GM18861 (cell line): ENCODE measurements around the gene IL2RA.
"Not testable (repeated sequence)": the region's sequence is repeated elsewhere in the genome, so short reads cannot be mapped to it uniquely, and the experiment has no call there.

Experiments used
- ATAC-seq: cut with Tn5 transposase; IDR thresholded peaks from one replicate; pipeline ENCODE4 v1.9.1; 2021; ENCODE audit not compliant: unreplicated experiment

The IL2RA gene

GRCh38 chr10:6044060-6044459 is 18.1 kb downstream of the IL2RA start:
- peak; percentile 30 for ATAC-seq

- ATAC-seq, result not testable (repeated sequence)
Observed at GRCh38 chr10:6043377-6043776, 18.8 kb downstream of the IL2RA start.

- no peak for ATAC-seq
Observed at GRCh38 chr10:6040205-6040604, 22.0 kb downstream of the IL2RA start.

GRCh38 chr10:6039711-6040110 is 22.5 kb downstream of the IL2RA start:
- ATAC-seq, result no peak

- ATAC-seq, result no peak
Observed at GRCh38 chr10:6038071-6038631, 24.0 kb downstream of the IL2RA start.

- ATAC-seq, result no peak
Observed at GRCh38 chr10:6037422-6037821, 24.7 kb downstream of the IL2RA start.

GRCh38 chr10:6036861-6037321 is 25.3 kb downstream of the IL2RA start:
- ATAC-seq, result no peak

GRCh38 chr10:6035931-6036575 is 26.1 kb downstream of the IL2RA start:
- no peak for ATAC-seq

GRCh38 chr10:6035101-6035834 is 26.9 kb downstream of the IL2RA start:
- no peak for ATAC-seq

- no peak for ATAC-seq
Observed at GRCh38 chr10:6034371-6034770, 27.8 kb downstream of the IL2RA start.

- no peak for ATAC-seq
Observed at GRCh38 chr10:6033954-6034353, 28.2 kb downstream of the IL2RA start.

- ATAC-seq, result no peak
Observed at GRCh38 chr10:6030940-6031339, 31.2 kb downstream of the IL2RA start.

GRCh38 chr10:6030217-6030616 is 31.9 kb downstream of the IL2RA start:
- no peak for ATAC-seq

GRCh38 chr10:6027929-6028328 is 34.2 kb downstream of the IL2RA start:
- no peak for ATAC-seq

GRCh38 chr10:6025683-6026255 is 36.4 kb downstream of the IL2RA start:
- ATAC-seq, result no peak

- no peak for ATAC-seq
Observed at GRCh38 chr10:6024334-6024682, 37.9 kb downstream of the IL2RA start.

- ATAC-seq, result no peak
Observed at GRCh38 chr10:6023661-6024333, 38.4 kb downstream of the IL2RA start.

GRCh38 chr10:6022660-6023059 is 39.5 kb downstream of the IL2RA start:
- no peak for ATAC-seq

- no peak for ATAC-seq
Observed at GRCh38 chr10:6020826-6021225, 41.3 kb downstream of the IL2RA start.

GRCh38 chr10:6019796-6020195 is 42.4 kb downstream of the IL2RA start:
- ATAC-seq, result no peak

- ATAC-seq, result no peak
Observed at GRCh38 chr10:6019010-6019782, 43.0 kb downstream of the IL2RA start.
